ENCODE data around the gene ZNF837.

ZNF837 gene

GRCh38 chr19:58357481-58358145, 23.2 kb downstream of the ZNF837 start:
- H3K4me2 ChIP-seq (ENCODE audit: low read length), result no peak overlapping the region
- no peak overlapping the region for H3K9ac ChIP-seq (ENCODE audit: low read length)

GRCh38 chr19:58356766-58357480, 23.9 kb downstream of the ZNF837 start:
- Histone ChIP-seq H4K20me1 (ENCODE audit: insufficient read depth, low read length) (no peaks in the 10 kb centered on the region), H3K36me3 (replicated peaks; ENCODE audit: low read depth, low read length) (no peaks in the 10 kb centered on the region), H3K27me3 (ENCODE audit: low read depth, low read length) (no peaks in the 10 kb centered on the region), H3K9me3 (ENCODE audit: insufficient read depth, low read length) (no peaks in the 10 kb centered on the region), H3K79me2 (ENCODE audit: low read length) (peaks cover 10% of the 10 kb centered on the region), H3K4me3 (ENCODE audit: low read length) (no peak overlapping the region), H2AFZ (ENCODE audit: low read depth, low read length) (no peak overlapping the region), H3K27ac (ENCODE audit: low read length) (no peak overlapping the region), H3K4me1 (ENCODE audit: low read length) (peaks cover 8% of the 10 kb centered on the region), H3K4me2 (ENCODE audit: low read length) (no peak overlapping the region), H3K9ac (ENCODE audit: low read length) (no peak overlapping the region)
- TF ChIP-seq EZH2phosphoT487 (IDR thresholded peaks at IDR 0.05; ENCODE audit: low read depth), result no peak
- TF ChIP-seq CTCF (IDR thresholded peaks at IDR 0.05; ENCODE audit: low read depth, low read length), result no peak

More at GRCh38 chr19:58357481-58358145, 23.2 kb downstream of the ZNF837 start:
- Histone ChIP-seq H4K20me1 (ENCODE audit: insufficient read depth, low read length) (no peaks in the 10 kb centered on the region), H3K4me3 (ENCODE audit: low read length) (no peak overlapping the region), H3K4me1 (ENCODE audit: low read length) (peaks cover 8% of the 10 kb centered on the region), H2AFZ (ENCODE audit: low read depth, low read length) (no peak overlapping the region), H3K79me2 (ENCODE audit: low read length) (peaks cover 12% of the 10 kb centered on the region), H3K27ac (ENCODE audit: low read length) (no peak overlapping the region), H3K36me3 (replicated peaks; ENCODE audit: low read depth, low read length) (no peaks in the 10 kb centered on the region), H3K27me3 (ENCODE audit: low read depth, low read length) (no peaks in the 10 kb centered on the region), H3K9me3 (ENCODE audit: insufficient read depth, low read length) (no peaks in the 10 kb centered on the region)
- TF ChIP-seq EZH2phosphoT487 (IDR thresholded peaks at IDR 0.05; ENCODE audit: low read depth) (no peak), CTCF (IDR thresholded peaks at IDR 0.05; ENCODE audit: low read depth, low read length) (no peak)

- TF ChIP-seq CTCF (IDR thresholded peaks at IDR 0.05; ENCODE audit: low read depth, low read length), result no peak
- no peak for TF ChIP-seq EZH2phosphoT487 (IDR thresholded peaks at IDR 0.05; ENCODE audit: low read depth)
- Histone ChIP-seq H3K27me3 (ENCODE audit: low read depth, low read length) (no peaks in the 10 kb centered on the region), H4K20me1 (ENCODE audit: insufficient read depth, low read length) (no peaks in the 10 kb centered on the region), H3K4me3 (ENCODE audit: low read length) (no peak overlapping the region), H3K36me3 (replicated peaks; ENCODE audit: low read depth, low read length) (no peaks in the 10 kb centered on the region), H3K79me2 (ENCODE audit: low read length) (peaks cover 3% of the 10 kb centered on the region; the same call in 1 of the 2 replicates), H3K9ac (ENCODE audit: low read length) (no peak overlapping the region), H3K4me2 (ENCODE audit: low read length) (no peak overlapping the region), H2AFZ (ENCODE audit: low read depth, low read length) (no peak overlapping the region), H3K9me3 (ENCODE audit: insufficient read depth, low read length) (no peaks in the 10 kb centered on the region), H3K4me1 (ENCODE audit: low read length) (peaks cover 2% of the 10 kb centered on the region), H3K27ac (ENCODE audit: low read length) (no peak overlapping the region)
Observed at GRCh38 chr19:58355908-58356765, 24.7 kb downstream of the ZNF837 start.
